HG03469 (cell line): Measurements from ENCODE around the gene NAGLU.
"Not testable (repeated sequence)": the region's sequence is repeated elsewhere in the genome, so short reads cannot be mapped to it uniquely, and the experiment has no call there.

Experiments
- ATAC-seq: cut with Tn5 transposase; IDR thresholded peaks from one replicate; pipeline ENCODE4 v1.9.1; 2021; ENCODE audit warnings: mild to moderate bottlenecking, moderate library complexity, moderate number of reproducible peaks; ENCODE audit not compliant: unreplicated experiment

NAGLU gene

DNA sequence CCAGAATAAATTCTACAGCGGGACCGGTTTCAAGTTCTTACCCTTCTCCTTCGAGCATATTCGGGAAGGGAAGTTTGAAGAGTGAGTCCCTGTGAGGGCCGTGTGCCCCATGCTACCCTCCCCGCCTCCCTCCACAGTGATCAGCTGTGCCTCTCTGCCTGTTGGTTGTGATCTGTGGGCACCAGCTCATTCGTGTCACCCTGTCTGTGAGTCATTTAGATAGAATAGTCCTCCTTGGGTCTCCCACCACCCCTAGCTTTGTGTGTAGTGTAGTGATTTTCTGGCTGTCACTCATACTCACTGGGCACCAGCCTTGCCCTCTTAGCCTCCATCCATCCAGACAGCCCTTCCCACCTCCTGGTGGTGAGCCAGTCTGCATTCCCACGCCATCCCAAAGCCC lies 15.0 kb upstream of the NAGLU start:
- no peak for ATAC-seq

DNA sequence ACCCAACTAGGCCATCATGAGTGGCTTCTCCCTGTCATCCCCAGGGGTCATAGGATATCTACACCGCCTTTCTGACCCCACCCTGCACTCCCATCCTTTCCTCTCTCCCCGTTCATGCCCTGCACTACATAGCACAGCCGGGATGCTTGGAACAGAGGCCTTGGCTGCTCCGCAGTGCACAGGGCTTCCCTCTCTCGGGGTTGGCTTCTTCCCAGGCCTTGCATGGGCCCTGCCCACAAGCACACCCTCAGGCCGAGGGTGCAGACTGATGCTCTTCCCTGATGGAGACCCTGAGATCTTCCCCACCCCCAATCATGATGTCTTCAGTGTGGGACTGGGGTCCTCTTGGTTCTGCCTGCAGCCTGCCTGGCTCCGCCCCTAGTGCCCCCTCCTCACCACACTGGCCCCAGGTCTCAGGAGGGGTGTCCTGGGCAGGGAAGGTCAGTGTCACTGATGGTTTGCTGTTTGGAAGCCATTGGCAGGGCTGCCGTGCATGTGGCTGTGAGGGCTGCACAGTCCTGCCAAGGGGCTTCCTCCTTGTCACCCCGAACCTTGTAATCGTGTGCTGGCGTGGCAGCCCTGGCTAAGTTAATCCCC lies 14.3 kb upstream of the NAGLU start:
- no peak for ATAC-seq

DNA sequence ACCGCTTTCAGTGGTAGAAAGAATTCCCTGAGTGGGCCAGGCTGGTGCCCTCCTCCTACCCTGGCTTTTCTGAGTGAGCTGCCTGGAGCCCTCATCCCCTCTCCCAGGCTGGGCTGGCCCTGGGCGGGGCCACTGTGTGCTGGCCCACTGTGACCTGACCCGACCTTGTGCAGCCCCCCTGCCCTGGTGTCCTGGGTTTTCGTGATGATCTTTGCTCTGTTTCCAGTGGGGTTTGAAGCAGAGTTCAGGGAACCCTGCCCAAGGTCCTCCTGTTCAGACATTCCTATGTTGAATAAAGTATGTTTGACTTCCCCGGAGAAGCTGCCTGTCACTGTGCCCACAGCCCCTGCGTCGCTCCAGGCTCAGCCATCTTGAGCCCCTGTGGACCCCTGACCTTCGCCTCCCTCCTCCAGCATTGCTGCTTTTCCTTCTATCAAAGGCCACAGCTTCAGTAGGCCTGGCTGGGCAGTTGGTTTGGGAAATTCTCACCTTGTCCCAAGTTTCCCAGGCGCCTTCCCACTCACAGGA lies 13.7 kb upstream of the NAGLU start:
- no peak for ATAC-seq

DNA sequence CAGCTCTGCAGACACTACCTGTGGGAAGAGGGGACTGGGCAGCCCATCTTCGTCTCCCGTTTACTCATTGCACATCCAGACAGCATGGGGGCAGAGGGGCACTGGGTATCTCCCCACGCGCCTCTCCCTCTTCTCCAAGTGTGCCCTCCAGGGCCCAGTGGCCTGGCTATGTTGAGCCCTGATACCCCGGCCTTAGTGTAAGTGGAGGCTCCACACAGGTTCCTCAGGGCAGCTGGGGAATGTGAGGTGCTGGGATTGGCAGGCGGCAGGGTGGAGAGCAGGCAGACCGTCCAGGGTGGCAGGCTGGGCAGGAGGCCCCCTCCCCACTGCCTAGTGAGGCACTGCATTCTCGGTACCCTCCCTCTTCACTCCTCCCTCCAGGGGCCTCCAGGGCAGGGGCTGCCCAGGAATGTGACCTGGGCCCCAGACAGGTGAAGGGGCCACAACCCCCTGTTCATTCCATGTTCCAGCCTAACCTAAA lies 13.2 kb upstream of the NAGLU start:
- no peak for ATAC-seq

DNA sequence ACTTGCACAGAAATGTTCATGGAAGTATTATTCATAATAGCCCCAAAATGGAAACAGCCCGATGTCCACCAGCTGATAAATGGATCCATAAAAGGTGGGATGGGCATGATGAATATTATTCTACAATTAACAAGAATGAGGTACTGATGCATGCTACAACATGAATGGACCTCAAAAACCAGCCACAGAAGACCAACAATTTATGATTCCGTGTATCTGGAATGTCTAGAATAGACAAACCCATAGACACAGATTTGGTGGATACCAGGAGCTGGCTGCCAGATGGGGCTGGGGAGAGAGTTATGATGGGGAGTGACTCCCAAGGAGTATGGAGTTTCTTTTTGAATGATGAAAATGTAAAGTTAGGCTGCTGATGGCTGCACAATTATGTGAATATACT lies 10.8 kb upstream of the NAGLU start:
- no peak for ATAC-seq

DNA sequence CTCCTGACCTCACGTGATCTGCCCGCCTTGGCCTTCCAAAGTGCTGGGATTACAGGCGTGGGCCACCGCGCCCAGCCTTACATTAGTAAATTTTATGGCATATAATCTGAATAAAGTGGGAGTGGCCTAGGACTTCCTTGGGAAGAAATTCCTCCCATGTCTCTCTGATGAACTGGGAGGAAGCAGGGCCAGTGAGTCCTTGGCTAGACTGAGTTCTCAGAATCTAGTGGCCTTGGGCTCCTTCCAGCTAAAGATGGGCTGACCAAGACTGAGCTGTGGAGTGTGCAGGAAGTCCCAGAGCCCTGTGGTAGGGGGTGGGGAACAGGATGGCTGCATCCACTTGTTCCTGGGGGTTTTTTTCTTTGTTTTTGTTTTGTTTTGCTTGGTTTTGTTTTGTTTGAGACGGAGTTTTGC lies 10.0 kb upstream of the NAGLU start:
- no peak for ATAC-seq

DNA sequence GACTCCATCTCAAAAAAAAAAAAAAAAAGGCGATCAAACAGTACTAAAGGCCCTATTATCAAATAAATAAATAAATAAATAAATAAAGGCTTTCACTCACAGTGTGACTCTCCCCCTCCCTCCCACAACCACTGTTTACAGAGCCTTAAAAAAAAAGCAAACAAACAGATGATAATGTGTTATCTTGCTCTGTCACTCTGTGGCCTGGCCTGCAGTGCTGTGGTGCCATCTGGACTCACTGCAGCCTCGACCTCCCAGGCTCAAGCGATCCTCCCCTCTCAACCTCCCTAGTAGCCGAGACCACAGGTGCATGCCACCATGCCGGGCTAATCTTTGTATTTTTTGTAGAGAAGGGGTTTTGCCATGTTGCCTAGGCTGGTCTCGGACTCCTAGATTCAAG lies 8.1 kb upstream of the NAGLU start:
- ATAC-seq: no peak

DNA sequence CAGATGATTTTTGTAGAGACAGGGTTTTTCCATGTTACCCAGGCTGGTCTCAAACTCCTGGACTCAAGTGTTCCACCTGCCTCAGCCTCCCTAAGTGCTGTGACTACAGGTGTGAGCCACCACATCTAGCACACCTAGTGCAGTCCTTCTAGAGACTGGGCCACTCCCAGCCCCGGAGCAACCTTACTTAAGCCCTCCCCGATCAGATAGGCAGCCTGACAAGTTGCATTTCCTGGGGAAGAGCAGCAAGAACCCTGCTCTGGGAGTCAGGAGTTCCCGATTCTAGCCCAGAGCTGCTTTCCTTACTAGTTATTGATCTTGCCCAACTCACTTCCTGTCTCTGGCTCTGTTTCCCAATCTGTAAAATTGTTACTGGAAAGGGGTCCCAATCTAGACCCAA lies 7.0 kb upstream of the NAGLU start:
- no peak for ATAC-seq

DNA sequence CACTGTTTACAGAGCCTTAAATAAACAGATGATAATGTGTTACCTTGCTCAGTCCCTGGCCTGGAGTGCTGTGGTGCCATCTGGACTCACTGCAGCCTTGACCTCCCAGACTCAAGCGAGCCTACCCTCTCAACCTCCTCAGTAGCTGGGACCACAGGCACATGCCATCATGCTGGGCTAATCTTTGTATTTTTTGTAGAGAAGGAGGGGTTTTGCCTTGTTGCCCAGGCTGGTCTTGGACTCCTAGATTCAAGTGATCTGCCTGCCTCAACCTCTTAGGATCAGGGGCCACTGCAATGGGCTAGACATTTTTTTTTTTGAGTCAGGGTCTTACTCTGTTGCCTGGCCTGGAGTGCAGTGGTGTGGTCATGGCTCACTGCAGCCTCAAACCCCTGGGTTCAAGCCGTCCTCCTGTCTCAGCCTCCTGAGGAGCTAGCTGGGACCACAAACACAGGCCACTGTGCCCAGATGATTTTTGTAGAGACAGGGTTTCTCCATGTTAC lies 5.0 kb upstream of the NAGLU start:
- ATAC-seq: no peak

DNA sequence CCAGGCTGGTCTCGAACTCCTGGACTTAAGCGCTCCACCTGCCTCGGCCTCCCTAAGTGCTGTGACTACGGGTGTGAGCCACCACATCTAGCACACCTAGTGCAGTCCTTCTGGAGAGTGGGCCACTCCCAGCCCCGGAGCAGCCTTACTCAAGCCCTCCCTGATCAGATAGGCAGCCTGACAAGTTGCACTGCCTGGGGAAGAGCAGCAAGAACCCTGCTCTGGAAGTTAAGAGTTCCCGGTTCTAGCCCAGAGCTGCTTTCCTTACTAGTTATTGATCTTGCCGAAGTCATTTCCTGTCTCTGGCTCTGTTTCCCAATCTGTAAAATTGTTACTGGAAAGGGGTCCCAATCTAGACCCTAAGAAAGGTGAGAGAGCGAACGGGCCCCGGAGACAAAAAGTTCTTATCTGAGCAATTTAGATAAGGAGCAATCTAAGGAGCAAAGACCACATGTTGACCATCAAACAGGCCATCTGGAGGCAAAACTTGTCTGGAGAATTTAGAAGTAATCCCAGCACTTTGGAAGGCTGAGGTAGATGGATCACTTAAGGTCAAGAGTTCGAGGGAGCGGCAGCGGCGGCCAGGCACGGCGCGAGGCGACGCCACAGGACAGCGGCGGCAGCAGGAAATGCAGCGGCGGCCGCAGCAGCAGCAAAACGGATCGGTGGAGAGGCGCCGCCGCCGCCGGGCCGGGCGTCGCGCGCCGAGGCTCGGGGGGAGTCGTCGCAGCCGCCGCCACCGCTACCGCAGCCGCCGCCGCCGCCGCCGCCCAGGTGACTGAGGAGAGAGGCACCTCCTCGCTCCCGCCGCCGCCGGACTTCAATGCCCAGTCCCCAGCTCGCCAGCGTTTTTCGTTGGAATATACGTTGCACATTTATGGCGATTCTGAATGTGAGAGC lies 4.3 kb upstream of the NAGLU start:
- no peak for ATAC-seq

DNA sequence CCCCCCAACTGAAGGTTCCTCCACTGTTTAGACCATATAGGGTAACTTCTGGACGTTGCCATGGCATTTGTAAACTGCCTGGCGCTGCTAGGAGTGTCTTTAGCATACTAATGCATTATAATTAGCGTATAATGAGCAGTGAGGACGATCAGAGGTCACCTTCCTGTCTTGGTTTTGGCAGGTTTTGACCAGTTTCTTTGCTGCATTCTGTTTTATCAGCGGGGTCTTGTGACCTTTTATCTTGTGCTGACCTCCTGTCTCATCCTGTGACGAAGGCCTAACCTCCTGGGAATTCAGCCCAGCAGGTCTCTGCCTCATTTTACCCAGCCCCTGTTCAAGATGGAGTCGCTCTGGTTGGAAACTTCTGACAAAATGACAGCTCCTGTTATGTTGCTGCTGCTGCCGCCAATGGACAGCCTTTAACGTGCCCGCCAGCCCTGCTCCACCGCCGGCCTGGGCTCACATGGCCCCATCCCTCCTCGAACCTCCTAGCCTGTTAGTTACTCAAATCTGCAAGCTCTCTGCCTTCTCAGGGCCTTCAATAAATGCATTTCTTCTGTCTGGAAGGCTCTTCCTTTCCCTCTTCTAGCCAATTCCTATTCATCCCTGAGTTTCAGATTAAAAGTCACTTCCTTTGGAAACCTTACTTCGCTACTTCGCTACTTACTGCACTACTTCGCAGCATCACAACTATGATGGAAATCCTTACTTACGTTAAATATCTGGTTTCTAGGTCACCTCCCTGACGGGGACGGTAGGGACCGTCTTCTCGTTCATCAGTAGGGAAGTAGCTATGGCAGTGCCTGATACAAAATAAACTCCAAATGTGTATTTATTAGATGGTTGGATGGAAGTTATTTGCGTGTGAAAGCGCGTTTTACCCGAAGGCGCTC lies 640 bp upstream of the NAGLU start:
- no peak for ATAC-seq

DNA sequence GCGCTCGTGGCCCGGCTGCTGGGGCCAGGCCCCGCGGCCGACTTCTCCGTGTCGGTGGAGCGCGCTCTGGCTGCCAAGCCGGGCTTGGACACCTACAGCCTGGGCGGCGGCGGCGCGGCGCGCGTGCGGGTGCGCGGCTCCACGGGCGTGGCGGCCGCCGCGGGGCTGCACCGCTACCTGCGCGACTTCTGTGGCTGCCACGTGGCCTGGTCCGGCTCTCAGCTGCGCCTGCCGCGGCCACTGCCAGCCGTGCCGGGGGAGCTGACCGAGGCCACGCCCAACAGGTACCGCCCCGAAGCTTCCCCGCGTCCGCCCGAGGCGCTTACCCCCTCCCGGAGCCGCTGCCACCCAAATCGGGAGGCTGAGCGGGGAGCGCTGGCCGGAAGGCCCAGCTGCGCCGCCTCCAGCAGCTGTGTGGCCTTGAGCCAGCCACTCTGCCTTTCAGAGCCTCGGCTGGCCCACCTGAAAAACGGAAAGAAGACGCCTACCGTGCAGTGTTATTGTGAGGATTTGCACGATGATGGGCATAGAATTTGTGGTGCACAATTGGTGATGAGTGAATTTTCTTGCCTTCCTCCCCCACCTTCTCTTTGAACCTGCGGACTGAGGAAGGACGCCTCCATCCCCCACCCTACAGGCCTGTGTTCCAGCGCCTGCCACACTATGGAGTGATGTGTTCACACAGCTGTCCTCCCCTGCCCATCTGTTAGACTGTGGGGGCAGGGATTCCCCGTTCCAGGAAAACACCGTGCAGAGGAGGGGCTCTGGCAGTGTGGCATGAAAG lies 523 bp downstream of the NAGLU start:
- peak; percentile 28 for ATAC-seq

DNA sequence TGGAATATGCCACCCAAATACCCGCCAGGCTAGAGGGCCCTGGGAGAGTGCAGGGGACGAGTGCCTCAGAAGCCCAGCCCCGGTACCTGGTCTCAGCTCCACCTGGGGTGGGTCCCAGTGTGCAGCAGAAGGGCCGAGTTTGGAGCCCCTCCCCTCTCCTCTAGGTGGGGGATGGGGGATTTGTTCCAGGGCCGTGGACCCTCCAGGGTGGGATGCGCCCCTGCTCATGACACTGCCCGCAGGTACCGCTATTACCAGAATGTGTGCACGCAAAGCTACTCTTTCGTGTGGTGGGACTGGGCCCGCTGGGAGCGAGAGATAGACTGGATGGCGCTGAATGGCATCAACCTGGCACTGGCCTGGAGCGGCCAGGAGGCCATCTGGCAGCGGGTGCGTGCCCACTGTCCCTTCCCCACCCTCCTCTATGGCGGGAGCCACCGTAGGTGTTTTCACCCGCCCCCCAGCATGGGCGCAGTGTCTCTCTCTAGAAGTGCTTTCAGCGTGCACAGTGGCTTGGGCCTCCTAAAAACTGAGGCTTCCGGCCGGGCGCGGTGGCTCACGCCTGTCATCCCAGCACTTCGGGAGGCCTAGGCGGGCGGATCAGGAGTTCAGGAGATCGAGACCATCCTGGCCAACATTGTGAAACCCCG lies 1.2 kb downstream of the NAGLU start:
- ATAC-seq: no peak

DNA sequence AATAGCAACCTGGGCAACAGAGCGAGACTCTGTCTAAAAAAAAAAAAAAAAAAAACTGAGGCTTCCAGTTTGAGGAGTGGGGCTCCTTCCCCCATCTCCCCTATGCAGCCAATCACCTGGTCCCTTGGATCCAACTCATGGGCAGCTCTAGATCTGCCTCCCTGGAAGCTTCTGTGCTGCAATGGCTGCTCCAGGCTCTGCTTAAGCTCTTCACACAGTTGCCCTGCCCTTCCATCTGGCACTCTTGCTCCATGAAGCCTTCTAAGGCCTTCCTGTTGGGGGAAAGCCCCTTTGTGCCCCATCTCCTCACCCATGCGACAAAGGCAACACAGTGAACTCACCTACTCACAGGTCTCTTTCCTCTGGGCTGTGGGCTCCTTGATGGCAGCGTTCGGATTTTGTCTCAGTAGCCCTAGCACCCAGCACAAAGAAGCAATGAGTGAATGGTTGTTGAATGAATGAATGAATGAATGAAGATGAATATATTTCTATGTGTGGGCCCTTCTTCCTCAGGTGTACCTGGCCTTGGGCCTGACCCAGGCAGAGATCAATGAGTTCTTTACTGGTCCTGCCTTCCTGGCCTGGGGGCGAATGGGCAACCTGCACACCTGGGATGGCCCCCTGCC lies 1.9 kb downstream of the NAGLU start:
- no peak for ATAC-seq

DNA sequence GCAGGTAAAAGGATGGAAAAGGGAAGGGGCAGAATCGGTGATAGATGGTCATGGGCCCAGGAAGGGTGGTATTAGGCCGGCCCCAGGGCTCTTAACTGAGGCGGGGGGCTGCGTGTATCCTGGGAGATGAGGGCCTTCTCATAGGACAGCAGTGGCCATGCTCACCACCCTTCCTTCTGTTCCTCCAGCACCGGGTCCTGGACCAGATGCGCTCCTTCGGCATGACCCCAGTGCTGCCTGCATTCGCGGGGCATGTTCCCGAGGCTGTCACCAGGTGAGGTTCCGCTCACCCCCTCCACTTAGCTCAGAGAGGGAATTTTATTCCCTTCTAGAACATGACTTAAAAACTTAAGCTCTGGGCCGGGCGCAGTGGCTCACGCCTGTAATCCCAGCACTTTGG lies 2.4 kb downstream of the NAGLU start:
- ATAC-seq: no peak

DNA sequence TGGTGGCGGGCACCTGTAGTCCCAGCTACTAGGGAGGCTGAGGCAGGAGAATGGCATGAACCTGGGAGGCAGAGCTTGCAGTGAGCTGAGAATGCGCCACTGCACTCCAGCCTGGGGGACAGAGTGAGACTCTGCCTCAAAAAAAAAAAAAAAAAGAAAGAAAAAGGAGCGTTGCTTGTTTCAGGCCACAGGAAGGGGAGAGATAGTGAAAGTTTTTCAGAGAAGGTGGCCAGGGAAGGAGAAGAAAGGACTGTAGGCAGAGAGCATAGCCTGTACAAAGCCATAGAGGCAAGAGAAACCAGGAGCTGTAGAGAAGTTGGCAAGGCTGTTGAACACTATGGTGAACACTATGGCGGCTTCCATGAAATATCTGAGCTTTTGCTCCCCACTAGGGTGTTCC lies 4.5 kb downstream of the NAGLU start:
- ATAC-seq: not testable (repeated sequence)

DNA sequence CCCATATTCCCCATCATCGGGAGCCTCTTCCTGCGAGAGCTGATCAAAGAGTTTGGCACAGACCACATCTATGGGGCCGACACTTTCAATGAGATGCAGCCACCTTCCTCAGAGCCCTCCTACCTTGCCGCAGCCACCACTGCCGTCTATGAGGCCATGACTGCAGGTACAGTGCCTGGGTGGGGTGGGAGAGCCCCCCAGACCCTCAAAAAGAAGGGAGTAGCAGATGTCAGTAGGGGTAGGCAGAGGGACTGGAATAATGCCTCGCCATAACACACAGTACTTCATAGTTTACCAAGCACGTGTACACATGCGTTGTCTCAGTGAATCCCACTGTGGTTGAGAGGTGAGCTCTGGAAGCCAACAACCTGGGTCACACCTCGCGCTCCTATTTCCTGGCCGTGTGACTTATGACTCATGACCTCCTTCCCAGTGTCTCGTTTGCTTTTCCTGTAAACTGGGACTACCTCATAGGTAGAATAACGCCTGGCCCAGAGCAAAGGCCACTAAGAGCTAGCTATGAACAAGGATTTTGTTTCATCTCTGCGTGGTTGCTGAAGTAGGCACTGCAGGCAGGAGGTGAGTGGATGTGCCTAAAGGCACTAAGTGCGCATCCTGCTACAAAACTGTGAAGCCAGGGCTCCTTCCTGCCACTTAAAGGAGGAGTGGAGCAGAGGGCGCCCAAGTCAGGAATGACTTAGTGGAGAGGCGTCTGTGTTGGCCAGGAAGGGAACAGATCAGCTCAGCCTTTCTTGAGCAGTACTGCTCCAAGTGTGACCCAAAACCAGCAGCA lies 5.2 kb downstream of the NAGLU start:
- ATAC-seq: no peak
